Stomach (tissue), 9 donors: ENCODE measurements around the gene EMX1. TPM values are rescaled to one million over a fixed set of nuclear protein-coding genes. Genes with fewer than 3 reads are reported as not detected.

Experiments used
- DNase-seq, 2 donors: peaks; one replicate each; pipeline versions ENCODE4 v3.0.0 to v3.0.0-alpha.2; 2013 to 2019
- H3K27ac ChIP-seq, 5 donors: fragments of 200-600 bp in 4 of 5; sonication (generic) in 4 of 5; one replicate each; pipeline ENCODE4 v1.5.1; 2013 to 2019; ENCODE audit warnings: mild to moderate bottlenecking in 1 of 5, moderate library complexity in 1 of 5
- H3K27me3 ChIP-seq, 3 donors: fragments of 200-600 bp; sonication (generic); one replicate each; pipeline ENCODE4 v1.5.1; 2017 to 2019; ENCODE audit warnings: mixed run types in 1 of 3
- H3K36me3 ChIP-seq, 4 donors: fragments of 200-600 bp; sonication (generic); 1 replicate in 3 of 4; 2 replicates in 1 of 4; pipeline ENCODE4 v1.5.1; 2016 to 2019
- H3K4me1 ChIP-seq, 4 donors: fragments of 200-600 bp; sonication (generic); one replicate each; pipeline ENCODE4 v1.5.1; 2016 to 2019
- H3K4me3 ChIP-seq, 4 donors: fragments of 200-600 bp; sonication (generic) in 3 of 4; one replicate each; pipeline ENCODE4 v1.5.1; 2016 to 2019; ENCODE audit warnings: mild to moderate bottlenecking in 1 of 4
- H3K9me3 ChIP-seq, 4 donors: fragments of 200-600 bp; sonication (generic); one replicate each; pipeline ENCODE4 v1.5.1; 2016 to 2019
- CTCF ChIP-seq, 7 experiments: fragments of 450-650 bp in 4 of 7; fragments of 200-600 bp in 3 of 7; sonication (generic) in 3 of 7; IDR thresholded peaks; one replicate each; pipeline ENCODE4 v1.5.1; 2016 to 2019; ENCODE audit warnings: antibody characterized with exemption in 7 of 7, control low read depth in 2 of 7, mild to moderate bottlenecking in 1 of 7
- EP300 ChIP-seq: sonication (generic); formaldehyde crosslinking; IDR thresholded peaks from one replicate; pipeline ENCODE4 v1.6.1; 2017; ENCODE audit warnings: antibody characterized with exemption
- POLR2A ChIP-seq, 4 donors: fragments of 450-650 bp; IDR thresholded peaks; one replicate each; pipeline ENCODE4 v1.6.1; 2016; ENCODE audit warnings: antibody characterized with exemption in 4 of 4, control low read depth in 2 of 4, mild to moderate bottlenecking in 1 of 4, moderate library complexity in 1 of 4
- POLR2AphosphoS5 ChIP-seq, 3 donors: sonication (generic); formaldehyde crosslinking; IDR thresholded peaks; one replicate each; pipeline ENCODE4 v1.6.1; 2016; ENCODE audit warnings: antibody characterized with exemption in 3 of 3
- WGBS, 5 donors: extraction: QIAGEN DNeasy Blood & Tissue Kit in 3 of 5; methylation state at CpG; one replicate each; pipeline versions ENCODE4 v1.1.5 to v1.1.7; 2013 to 2018; 5-methylcytosine and 5-hydroxymethylcytosine counted together
- intact Hi-C: fragments of 100-400 bp; cut with DNase I; formaldehyde crosslinking; loops from one replicate; pipeline ENCODE4 v1.15.1; 2023; ENCODE audit warnings: low total_unique reads
- polyA plus RNA-seq, 3 donors: library from polyadenylated mRNA; stranded (reverse); fragments of 200-250 nt; gene quantifications; one replicate each; pipeline ENCODE4 v1.2.3, GENCODE V29; 2013
- total RNA-seq, 5 donors: library from RNA; depleted of rRNA; stranded (reverse); fragments of >200 nt; gene quantifications; one replicate each; pipeline versions ENCODE4 v1.1.0 to v1.2.3, GENCODE V29; 2014 to 2016
- donor health status: healthy with polysubstance abuse.
- donor health status: Bipolar disorder and iron deficiency.
- donor health status: healthy.

The EMX1 gene
- total and polyA plus RNA-seq, 8 donors = 0.18 to 32.1 (median 0.62) TPM; not detected in 5

- Histone ChIP-seq H3K27me3 (no peaks in the 10 kb centered on the region), H3K4me1 (no peaks in the 10 kb centered on the region), H3K36me3 (peaks cover 0 to 32% (median 26%) of the 10 kb centered on the region in 4 donors), H3K9me3 (no peaks in the 10 kb centered on the region), H3K27ac (no peak overlapping the region), H3K4me3 (no peak overlapping the region)
- TF ChIP-seq POLR2A (IDR thresholded peaks at IDR 0.05) (no peak), EP300 (no peak), POLR2AphosphoS5 (IDR thresholded peaks at IDR 0.05) (no peak), CTCF (IDR thresholded peaks at IDR 0.05) (no peak)
- no peak for DNase-seq
- intact Hi-C loops = no loop called here
- 92 to 94% (median 93%) methylated on average over 9 of the region's 9 CpGs for WGBS, 5 donors
These were observed 29.1 kb downstream of the EMX1 start for GRCh38 chr2:72946466-72946865.

DNA sequence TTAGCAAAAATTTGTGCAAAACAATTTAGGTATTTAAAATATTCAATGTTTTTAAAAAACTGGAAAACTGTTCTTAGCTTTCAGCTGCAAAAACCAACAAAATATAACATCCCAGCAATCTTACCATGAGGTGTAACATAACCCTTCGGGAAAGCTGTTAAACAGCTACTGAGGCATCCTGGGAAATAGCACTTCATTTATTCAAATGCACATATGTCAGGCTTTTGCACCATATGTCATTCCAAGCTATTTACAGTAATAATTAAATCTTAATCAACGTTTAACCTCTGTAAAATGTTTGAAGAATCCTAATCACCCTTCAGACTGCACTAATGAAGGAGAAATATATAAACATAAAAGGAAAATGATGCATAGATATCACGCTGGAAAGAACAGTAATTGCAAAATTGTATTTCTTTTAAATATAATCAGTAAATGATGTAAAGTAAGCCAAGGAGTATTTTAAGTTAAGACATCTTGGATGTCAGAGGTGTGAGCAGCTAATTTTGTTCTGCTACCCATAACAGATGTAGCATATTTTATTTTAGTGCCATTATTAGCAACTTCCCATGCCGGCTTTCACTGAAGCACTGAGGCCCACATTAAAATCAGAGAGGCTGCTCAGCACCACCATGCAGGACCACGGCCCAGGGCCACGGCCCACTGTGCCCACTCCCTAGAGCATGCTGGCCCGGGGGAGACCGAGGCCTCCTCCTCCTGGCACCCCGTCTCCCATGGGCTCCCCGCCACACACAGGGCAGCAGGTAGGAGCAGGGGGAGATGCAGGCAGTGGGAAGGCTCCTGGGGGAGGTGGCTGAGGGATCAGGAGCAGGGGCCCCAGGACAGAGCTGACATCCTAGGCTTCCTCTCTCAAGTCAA, 30.9 kb downstream of the EMX1 start:
- no peak overlapping the region for H3K4me3 ChIP-seq
- H3K27me3 ChIP-seq = no peaks in the 10 kb centered on the region
- peaks cover 0 to 22% (median 20%) of the 10 kb centered on the region in 4 donors for H3K36me3 ChIP-seq
- H3K4me1 ChIP-seq = no peaks in the 10 kb centered on the region
- WGBS, 5 donors = 87 to 95% (median 94%) methylated on average over 10 of the region's 10 CpGs
- intact Hi-C loops = no loop called here
- no peak for TF ChIP-seq POLR2A (IDR thresholded peaks at IDR 0.05)
- no peak for TF ChIP-seq CTCF (IDR thresholded peaks at IDR 0.05)
- TF ChIP-seq POLR2AphosphoS5 (IDR thresholded peaks at IDR 0.05) = no peak
- TF ChIP-seq EP300 = no peak
- no peaks in the 10 kb centered on the region for H3K9me3 ChIP-seq
- H3K27ac ChIP-seq = no peak overlapping the region
- no peak for DNase-seq

GRCh38 chr2:72949045-72949444, 31.7 kb downstream of the EMX1 start:
- TF ChIP-seq POLR2A (IDR thresholded peaks at IDR 0.05) (no peak), EP300 (no peak), POLR2AphosphoS5 (IDR thresholded peaks at IDR 0.05) (no peak)
- intact Hi-C loops = no loop called here
- 85 to 98% (median 92%) methylated on average over 2 of the region's 2 CpGs for WGBS, 5 donors
- H3K36me3 ChIP-seq = peaks cover 0 to 16% (median 11%) of the 10 kb centered on the region in 4 donors
- DNase-seq = no peak
- H3K4me1 ChIP-seq = no peaks in the 10 kb centered on the region
- no peak overlapping the region for H3K27ac ChIP-seq
- no peak overlapping the region for H3K4me3 ChIP-seq
- no peaks in the 10 kb centered on the region for H3K27me3 ChIP-seq
- H3K9me3 ChIP-seq = no peaks in the 10 kb centered on the region

DNA sequence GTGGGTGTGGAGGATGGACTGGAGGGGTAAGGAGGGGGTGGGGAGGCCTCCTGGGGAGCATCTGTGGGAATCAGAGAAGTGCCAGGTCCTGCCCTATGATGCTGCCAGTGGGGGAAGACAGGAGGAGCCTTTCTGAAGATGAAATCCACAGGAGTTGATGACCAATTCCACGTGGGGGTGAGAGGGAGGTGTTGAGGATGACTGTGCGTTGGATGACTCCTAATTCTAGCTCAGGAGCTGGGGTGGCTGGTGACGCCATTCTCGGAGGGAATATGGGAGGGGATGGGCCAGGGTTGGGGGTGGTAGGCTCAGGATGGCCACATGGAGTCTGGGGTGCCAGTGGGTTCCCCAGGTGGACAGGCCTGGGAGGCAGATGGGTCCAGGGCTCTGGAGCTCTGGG, 32.3 kb downstream of the EMX1 start:
- Histone ChIP-seq H3K36me3 (peaks cover 0 to 12% (median 6%) of the 10 kb centered on the region in 4 donors), H3K27me3 (no peaks in the 10 kb centered on the region), H3K4me3 (no peak overlapping the region), H3K27ac (no peak overlapping the region), H3K9me3 (no peaks in the 10 kb centered on the region), H3K4me1 (no peaks in the 10 kb centered on the region)
- intact Hi-C loops = no loop called here
- 88 to 94% (median 94%) methylated on average over 4 of the region's 4 CpGs for WGBS, 5 donors
- no peak for DNase-seq
- TF ChIP-seq POLR2AphosphoS5 (IDR thresholded peaks at IDR 0.05) (no peak), CTCF (IDR thresholded peaks at IDR 0.05) (no peak), POLR2A (IDR thresholded peaks at IDR 0.05) (no peak), EP300 (no peak)
